ENCODE results near the gene HSPA4L.

Gene HSPA4L

GRCh38 chr4:127782275-127783025 is at the start of gene HSPA4L:
Gene HSPA4L (plus strand): TSS chr4:127782322. CDS start chr4:127782551, 229 bp downstream.
- DNase-seq, result peak; percentile 1 to 27 (median 3)

GRCh38 chr4:127732623-127733328 is 49.3 kb upstream of the HSPA4L start:
- DNase-seq, result no peak

- no peak for DNase-seq
Observed at GRCh38 chr4:127734976-127735375, 47.1 kb upstream of the HSPA4L start.

- no peak for DNase-seq
Observed at GRCh38 chr4:127737295-127737694, 44.8 kb upstream of the HSPA4L start.

- no peak for DNase-seq
Observed at GRCh38 chr4:127741247-127741646, 40.9 kb upstream of the HSPA4L start.

- DNase-seq, result no peak
Observed at GRCh38 chr4:127747883-127748282, 34.2 kb upstream of the HSPA4L start.

- DNase-seq, result no peak
Observed at GRCh38 chr4:127748957-127749356, 33.2 kb upstream of the HSPA4L start.

GRCh38 chr4:127756906-127757305 is 25.2 kb upstream of the HSPA4L start:
- no peak for DNase-seq

- no peak for DNase-seq
Observed at GRCh38 chr4:127759228-127759820, 22.8 kb upstream of the HSPA4L start.

GRCh38 chr4:127759893-127760292 is 22.2 kb upstream of the HSPA4L start:
- no peak for DNase-seq

GRCh38 chr4:127771535-127772275 is 10.4 kb upstream of the HSPA4L start:
- no peak for DNase-seq

- DNase-seq, result no peak
Observed at GRCh38 chr4:127772769-127773671, 9.1 kb upstream of the HSPA4L start.

GRCh38 chr4:127775843-127776242 is 6.3 kb upstream of the HSPA4L start:
- no peak for DNase-seq

- DNase-seq, result no peak
Observed at GRCh38 chr4:127776620-127777019, 5.5 kb upstream of the HSPA4L start.

GRCh38 chr4:127777487-127777886 is 4.6 kb upstream of the HSPA4L start:
- DNase-seq, result no peak

GRCh38 chr4:127778102-127778501 is 4.0 kb upstream of the HSPA4L start:
- no peak for DNase-seq

GRCh38 chr4:127780598-127780997 is 1.5 kb upstream of the HSPA4L start:
- no peak for DNase-seq

- no peak for DNase-seq
Observed at GRCh38 chr4:127781300-127782024, 660 bp upstream of the HSPA4L start.

- peak in 1 of 6 experiments; percentile 1 for DNase-seq
Observed at GRCh38 chr4:127782025-127782274, 172 bp upstream of the HSPA4L start.

GRCh38 chr4:127783026-127783769 is 1.1 kb downstream of the HSPA4L start:
- DNase-seq, result no peak

Measured in stimulated activated naive CD4-positive, alpha-beta T cell (primary cell).